NB4 (cell line): ENCODE data around the gene INTS6.

Source experiments
- CTCF ChIP-seq: IDR thresholded peaks from one replicate; pipeline ENCODE4 v1.5.1; 2012; ENCODE audit warnings: low read depth, low read length
- MAX ChIP-seq: IDR thresholded peaks from 2 replicates; pipeline ENCODE4 v1.6.1; 2011; ENCODE audit warnings: low read depth, low read length
- POLR2A ChIP-seq: IDR thresholded peaks from 2 replicates; pipeline ENCODE4 v1.6.1; 2011; ENCODE audit warnings: mild to moderate bottlenecking; ENCODE audit not compliant: insufficient read length; ENCODE audit errors: extremely low read depth

GRCh38 chr13:51453959-51454703 is 1.3 kb upstream of the INTS6 start:
- TF ChIP-seq POLR2A (no peak), CTCF (no peak), MAX (no peak)
